Activated CD8-positive, alpha-beta T cell treated with anti-CD3 and anti-CD28 coated beads for 36 hours (primary cell): ENCODE measurements around the gene GPC4. TPM values are rescaled to one million over a fixed set of nuclear protein-coding genes. Genes with fewer than 3 reads are reported as not detected.

ENCODE experiments used
- ATAC-seq: fragments of 200-7000 bp; cut with Tn5 transposase; one replicate; pipeline ENCODE4 v1.10.0; 2021; ENCODE audit warnings: mild to moderate bottlenecking, moderate library complexity
- CTCF ChIA-PET: fragments of 350-600 bp; sonication (Branson Sonifier 250); formaldehyde crosslinking; loops from one replicate; lab custom pipeline; 2021; ENCODE audit warnings: antibody characterized with exemption; lab: Charles Lee
- POLR2A ChIA-PET: fragments of 350-600 bp; sonication (Branson Sonifier 250); formaldehyde crosslinking; loops from one replicate; lab custom pipeline; 2021; ENCODE audit warnings: antibody characterized with exemption; lab: Charles Lee
- DNase-seq: peaks from one replicate; pipeline ENCODE4 v3.0.0-alpha.2; 2020
- H3K27ac Mint-ChIP-seq: one replicate; pipeline ENCODE4 v1.8.0; 2021; ENCODE audit warnings: mild to moderate bottlenecking, mixed read lengths
- H3K27me3 Mint-ChIP-seq: one replicate; pipeline ENCODE4 v1.8.0; 2021; ENCODE audit warnings: mixed read lengths
- H3K36me3 Mint-ChIP-seq: one replicate; pipeline ENCODE4 v1.8.0; 2021; ENCODE audit warnings: low read depth, mixed read lengths
- H3K4me1 Mint-ChIP-seq: one replicate; pipeline ENCODE4 v1.8.0; 2021; ENCODE audit warnings: low read depth, mixed read lengths
- H3K4me3 Mint-ChIP-seq: one replicate; pipeline ENCODE4 v1.8.0; 2021; ENCODE audit warnings: mild to moderate bottlenecking, moderate library complexity, mixed read lengths
- H3K9me3 Mint-ChIP-seq: one replicate; pipeline ENCODE4 v1.8.0; 2021; ENCODE audit warnings: mixed read lengths
- intact Hi-C: fragments of 100-400 bp; cut with micrococcal nuclease; formaldehyde crosslinking; loops from one replicate; pipeline ENCODE4 v1.10.0; 2022
- total RNA-seq, 2 experiments: library from RNA; stranded (reverse); gene quantifications; one replicate each; pipeline ENCODE4 v1.2.3, GENCODE V29; 2021
- TF ChIP-seq, protein P1 (sequence below): fragments of 200-600 bp; IDR thresholded peaks from one replicate; pipeline ENCODE4 v1.8.0; 2022; ENCODE audit warnings: antibody characterized with exemption, mild to moderate bottlenecking

GPC4 gene
- total RNA-seq, 2 experiments from 2014 or later: not detected

DNA sequence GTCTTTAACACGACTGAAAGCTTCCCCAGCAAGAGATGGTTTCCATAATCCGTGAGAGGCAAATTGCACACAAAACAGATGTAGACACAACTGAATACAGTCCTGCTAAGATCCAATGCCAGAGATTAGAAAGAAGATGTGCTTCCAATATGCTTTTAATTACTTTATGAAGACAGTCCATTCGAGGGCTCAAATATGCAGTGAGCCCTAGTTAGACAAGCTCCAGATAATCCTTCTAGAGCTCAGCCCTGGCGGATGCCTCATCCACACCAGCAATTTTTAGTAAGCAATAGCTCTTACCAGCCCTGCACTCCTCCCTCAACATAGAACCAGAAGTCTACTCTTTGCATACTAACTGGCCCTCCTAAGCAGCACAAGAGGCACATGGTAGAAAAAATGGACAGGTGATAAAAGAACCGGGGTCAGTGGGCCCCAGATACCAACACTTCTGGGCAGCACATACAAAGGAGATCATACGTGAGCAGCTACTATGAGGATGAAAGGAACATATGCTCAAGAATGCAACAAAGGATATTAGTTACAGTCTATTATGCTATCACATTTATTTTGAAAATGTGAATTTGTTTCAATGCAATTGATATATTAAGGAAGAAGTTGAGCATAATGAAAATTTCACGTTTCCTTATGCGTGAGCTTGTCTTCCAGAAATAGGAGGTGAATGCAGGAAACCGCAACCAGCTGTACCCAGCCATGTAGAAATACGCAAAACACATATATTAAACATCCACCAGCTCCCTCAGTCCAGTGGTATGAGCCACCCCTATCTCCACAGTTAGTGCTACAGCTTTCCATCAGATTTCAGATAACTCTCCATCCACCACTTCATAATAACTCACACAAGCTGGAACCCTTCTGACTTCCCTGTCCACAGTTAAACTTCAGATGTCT, 34.3 kb downstream of the GPC4 start:
- H3K4me3 Mint-ChIP-seq: no peak overlapping the region
- no peak overlapping the region for H3K27ac Mint-ChIP-seq
- ChIA-PET POLR2A (no interaction called here), CTCF (no interaction called here)
- ATAC-seq (no peak), DNase-seq (no peak)
- no peaks in the 10 kb centered on the region for H3K36me3 Mint-ChIP-seq
- H3K9me3 Mint-ChIP-seq: no peaks in the 10 kb centered on the region
- intact Hi-C loops: no loop called here
- TF ChIP-seq, protein P1, sequence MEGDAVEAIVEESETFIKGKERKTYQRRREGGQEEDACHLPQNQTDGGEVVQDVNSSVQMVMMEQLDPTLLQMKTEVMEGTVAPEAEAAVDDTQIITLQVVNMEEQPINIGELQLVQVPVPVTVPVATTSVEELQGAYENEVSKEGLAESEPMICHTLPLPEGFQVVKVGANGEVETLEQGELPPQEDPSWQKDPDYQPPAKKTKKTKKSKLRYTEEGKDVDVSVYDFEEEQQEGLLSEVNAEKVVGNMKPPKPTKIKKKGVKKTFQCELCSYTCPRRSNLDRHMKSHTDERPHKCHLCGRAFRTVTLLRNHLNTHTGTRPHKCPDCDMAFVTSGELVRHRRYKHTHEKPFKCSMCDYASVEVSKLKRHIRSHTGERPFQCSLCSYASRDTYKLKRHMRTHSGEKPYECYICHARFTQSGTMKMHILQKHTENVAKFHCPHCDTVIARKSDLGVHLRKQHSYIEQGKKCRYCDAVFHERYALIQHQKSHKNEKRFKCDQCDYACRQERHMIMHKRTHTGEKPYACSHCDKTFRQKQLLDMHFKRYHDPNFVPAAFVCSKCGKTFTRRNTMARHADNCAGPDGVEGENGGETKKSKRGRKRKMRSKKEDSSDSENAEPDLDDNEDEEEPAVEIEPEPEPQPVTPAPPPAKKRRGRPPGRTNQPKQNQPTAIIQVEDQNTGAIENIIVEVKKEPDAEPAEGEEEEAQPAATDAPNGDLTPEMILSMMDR: no peak
- H3K27me3 Mint-ChIP-seq: peaks cover 1% of the 10 kb centered on the region
- no peaks in the 10 kb centered on the region for H3K4me1 Mint-ChIP-seq

DNA sequence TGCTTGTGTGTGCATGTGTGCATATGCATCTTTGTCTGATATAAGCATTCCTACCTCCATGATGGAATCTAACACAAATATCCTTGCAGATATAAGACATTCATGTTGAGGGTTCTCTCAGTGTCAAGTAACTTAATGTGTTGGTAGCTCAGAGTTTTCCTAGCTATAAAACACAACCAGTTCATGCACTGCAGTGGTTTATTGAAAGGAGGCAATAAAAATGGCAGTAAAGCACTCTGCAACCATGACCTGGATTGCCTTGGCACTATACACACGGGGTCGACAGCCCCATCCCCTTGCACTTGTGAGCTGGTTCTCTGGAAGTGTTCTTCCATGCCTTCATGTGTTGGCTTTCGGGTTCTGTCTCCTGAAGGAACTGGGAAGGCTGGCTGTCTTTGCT, 38.9 kb downstream of the GPC4 start:
- TF ChIP-seq, protein P1: no peak
- Mint-ChIP-seq H3K27me3 (no peaks in the 10 kb centered on the region), H3K4me3 (no peak overlapping the region), H3K9me3 (no peaks in the 10 kb centered on the region), H3K36me3 (no peaks in the 10 kb centered on the region), H3K4me1 (no peaks in the 10 kb centered on the region), H3K27ac (no peak overlapping the region)
- ChIA-PET POLR2A (no interaction called here), CTCF (no interaction called here)
- intact Hi-C loops: no loop called here
- ATAC-seq (no peak), DNase-seq (no peak)

DNA sequence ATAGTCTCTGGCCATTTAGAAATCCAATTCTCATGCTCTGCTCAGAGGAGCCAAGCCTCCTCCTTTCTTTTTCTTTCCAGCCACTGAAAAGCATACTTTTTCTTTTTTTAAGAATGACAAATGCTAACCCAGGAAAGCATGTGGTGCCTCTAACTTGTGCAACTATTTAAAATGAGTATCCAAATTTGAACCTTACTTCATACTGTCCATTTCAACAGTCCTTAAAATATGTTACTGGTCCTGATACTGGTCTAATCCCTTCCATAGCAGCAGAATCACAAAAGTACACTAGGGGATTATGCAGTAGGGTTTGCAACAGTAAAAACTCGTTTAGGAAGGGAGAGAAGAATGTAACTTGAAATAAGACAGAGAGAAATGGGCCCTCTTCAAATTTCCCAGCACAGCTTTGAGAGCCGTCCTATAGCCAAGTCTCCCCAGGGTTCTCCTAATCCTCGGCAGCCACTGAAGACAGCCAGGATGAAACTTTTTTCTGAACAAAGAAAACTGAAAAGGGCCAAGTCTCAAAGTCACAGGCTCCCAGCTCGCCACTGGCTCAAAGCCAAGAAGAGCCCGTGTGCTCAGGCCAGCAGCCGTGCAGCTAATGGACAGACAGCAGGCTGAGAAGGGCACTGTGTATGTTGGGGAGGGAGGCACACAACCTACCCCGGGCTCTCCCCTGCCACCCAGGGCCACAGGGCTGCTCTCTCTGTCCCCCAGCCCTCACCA, 39.5 kb downstream of the GPC4 start:
- ChIA-PET CTCF (no interaction called here), POLR2A (no interaction called here)
- no peaks in the 10 kb centered on the region for H3K36me3 Mint-ChIP-seq
- TF ChIP-seq, protein P1: no peak
- H3K27me3 Mint-ChIP-seq: no peaks in the 10 kb centered on the region
- ATAC-seq (no peak), DNase-seq (no peak)
- intact Hi-C loops: no loop called here
- H3K27ac Mint-ChIP-seq: no peak overlapping the region
- H3K4me1 Mint-ChIP-seq: no peaks in the 10 kb centered on the region
- H3K4me3 Mint-ChIP-seq: no peak overlapping the region
- no peaks in the 10 kb centered on the region for H3K9me3 Mint-ChIP-seq

DNA sequence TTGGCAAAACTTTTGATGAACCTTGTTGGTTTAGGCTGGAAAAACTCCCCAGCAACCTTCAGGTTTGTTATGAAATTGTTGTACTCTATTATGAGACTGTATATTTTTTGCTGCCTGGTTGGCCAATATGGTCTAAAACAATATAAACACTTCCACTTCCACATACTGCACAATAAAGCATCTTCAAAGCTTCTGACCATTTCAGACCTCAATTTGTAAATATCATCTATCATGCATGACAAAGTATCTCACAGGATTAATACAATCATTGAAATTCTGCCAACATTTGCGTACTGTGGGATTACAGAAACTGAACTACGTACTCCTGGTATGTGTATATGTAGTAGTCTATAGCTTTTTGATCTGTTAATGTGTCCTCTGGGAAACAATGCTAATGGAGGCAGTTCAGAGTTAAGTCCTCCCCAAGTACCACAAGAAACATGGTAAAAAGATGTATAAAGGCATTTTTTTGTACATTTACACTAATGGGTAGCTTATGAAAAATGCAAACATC, 40.4 kb downstream of the GPC4 start:
- CTCF ChIA-PET: no interaction called here
- H3K36me3 Mint-ChIP-seq: no peaks in the 10 kb centered on the region

More for the DNA sequence above, 40.4 kb downstream of the GPC4 start:
- Mint-ChIP-seq H3K4me3 (no peak overlapping the region), H3K4me1 (no peaks in the 10 kb centered on the region), H3K9me3 (no peaks in the 10 kb centered on the region), H3K27ac (no peak overlapping the region), H3K27me3 (no peaks in the 10 kb centered on the region)
- POLR2A ChIA-PET: no interaction called here
- intact Hi-C loops: no loop called here
- DNase-seq: no peak
- TF ChIP-seq, protein P1: no peak
- ATAC-seq: no peak
